Measurements from ENCODE around the gene CATSPERE.
"Not testable (repeated sequence)": the region's sequence is repeated elsewhere in the genome, so short reads cannot be mapped to it uniquely, and the experiment has no call there.

The CATSPERE gene

GRCh38 chr1:244447552-244447951 lies 13.5 kb upstream of the CATSPERE start:
- no peak for DNase-seq (ENCODE audit: low read depth, low spot score)

GRCh38 chr1:244448279-244449036 lies 12.6 kb upstream of the CATSPERE start:
- DNase-seq (ENCODE audit: low read depth, low spot score), result no peak

GRCh38 chr1:244449936-244450508 lies 11.1 kb upstream of the CATSPERE start:
- DNase-seq (ENCODE audit: low read depth, low spot score), result no peak

- peak; percentile 27 for DNase-seq (ENCODE audit: low read depth, low spot score)
These were observed 10.2 kb upstream of the CATSPERE start for GRCh38 chr1:244450597-244451538.

- no peak for DNase-seq (ENCODE audit: low read depth, low spot score)
These were observed 9.5 kb upstream of the CATSPERE start, which contains the start of gene ADSS2 for GRCh38 chr1:244451539-244451950. Gene ADSS2, minus strand, starts transcription at chr1:244451909. Its CDS starts 92 bp downstream, at chr1:244451817.

GRCh38 chr1:244451951-244452795 lies 8.9 kb upstream of the CATSPERE start:
- peak; percentile 99 for DNase-seq (ENCODE audit: low read depth, low spot score)

GRCh38 chr1:244454412-244454811 lies 6.7 kb upstream of the CATSPERE start:
- no peak for DNase-seq (ENCODE audit: low read depth, low spot score)

GRCh38 chr1:244456586-244456985 lies 4.5 kb upstream of the CATSPERE start:
- DNase-seq (ENCODE audit: low read depth, low spot score), result no peak

- no peak for DNase-seq (ENCODE audit: low read depth, low spot score)
These were observed 2.3 kb upstream of the CATSPERE start for GRCh38 chr1:244458781-244459180.

- no peak for DNase-seq (ENCODE audit: low read depth, low spot score)
These were observed 876 bp upstream of the CATSPERE start for GRCh38 chr1:244460197-244460596.

- DNase-seq (ENCODE audit: low read depth, low spot score), result no peak
These were observed 5.7 kb downstream of the CATSPERE start for GRCh38 chr1:244466724-244467123.

- DNase-seq (ENCODE audit: low read depth, low spot score), result no peak
These were observed 12.1 kb downstream of the CATSPERE start for GRCh38 chr1:244473059-244473605.

GRCh38 chr1:244484971-244485370 lies 23.9 kb downstream of the CATSPERE start:
- DNase-seq (ENCODE audit: low read depth, low spot score), result not testable (repeated sequence)

- DNase-seq (ENCODE audit: low read depth, low spot score), result no peak
These were observed 33.6 kb downstream of the CATSPERE start for GRCh38 chr1:244494653-244495052.

- no peak for DNase-seq (ENCODE audit: low read depth, low spot score)
These were observed 35.1 kb downstream of the CATSPERE start for GRCh38 chr1:244496186-244496585.

GRCh38 chr1:244497805-244498204 lies 36.7 kb downstream of the CATSPERE start:
- DNase-seq (ENCODE audit: low read depth, low spot score), result no peak

- not testable (repeated sequence) for DNase-seq (ENCODE audit: low read depth, low spot score)
These were observed 38.4 kb downstream of the CATSPERE start for GRCh38 chr1:244499484-244499883.

GRCh38 chr1:244500515-244500914 lies 39.4 kb downstream of the CATSPERE start:
- not testable (repeated sequence) for DNase-seq (ENCODE audit: low read depth, low spot score)

GRCh38 chr1:244502630-244503029 lies 41.6 kb downstream of the CATSPERE start:
- no peak for DNase-seq (ENCODE audit: low read depth, low spot score)

GRCh38 chr1:244513493-244513892 lies 52.4 kb downstream of the CATSPERE start:
- DNase-seq (ENCODE audit: low read depth, low spot score), result no peak

- no peak for DNase-seq (ENCODE audit: low read depth, low spot score)
These were observed 54.6 kb downstream of the CATSPERE start for GRCh38 chr1:244515680-244516079.

Measured in activated naive CD8-positive, alpha-beta T cell treated with anti-CD3 and anti-CD28 coated beads, Interleukin-2, amount 50 U/mL, for 16 hours (primary cell).